ENCODE data around the gene LMAN1L.

DNA sequence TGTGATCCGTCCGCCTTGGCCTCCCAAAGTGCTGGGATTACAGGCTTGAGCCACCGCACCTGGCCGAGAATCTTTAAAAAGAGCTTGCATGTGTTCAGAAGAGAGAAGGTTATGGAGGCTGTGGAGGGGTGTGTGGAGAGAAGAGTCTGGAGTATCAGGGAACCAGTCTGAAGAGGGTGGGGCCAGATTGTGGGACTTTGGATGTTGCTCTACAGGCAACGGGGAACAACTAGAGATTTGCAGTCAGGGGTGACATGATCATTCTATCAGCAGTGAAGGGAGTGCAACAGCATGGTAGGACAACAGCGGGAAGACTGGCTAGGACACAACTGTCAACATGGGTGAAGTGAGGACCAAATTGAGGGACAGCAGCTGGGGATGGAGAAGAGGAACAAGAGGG is 51.7 kb downstream of the LMAN1L start:
- TF ChIP-seq, protein P1, sequence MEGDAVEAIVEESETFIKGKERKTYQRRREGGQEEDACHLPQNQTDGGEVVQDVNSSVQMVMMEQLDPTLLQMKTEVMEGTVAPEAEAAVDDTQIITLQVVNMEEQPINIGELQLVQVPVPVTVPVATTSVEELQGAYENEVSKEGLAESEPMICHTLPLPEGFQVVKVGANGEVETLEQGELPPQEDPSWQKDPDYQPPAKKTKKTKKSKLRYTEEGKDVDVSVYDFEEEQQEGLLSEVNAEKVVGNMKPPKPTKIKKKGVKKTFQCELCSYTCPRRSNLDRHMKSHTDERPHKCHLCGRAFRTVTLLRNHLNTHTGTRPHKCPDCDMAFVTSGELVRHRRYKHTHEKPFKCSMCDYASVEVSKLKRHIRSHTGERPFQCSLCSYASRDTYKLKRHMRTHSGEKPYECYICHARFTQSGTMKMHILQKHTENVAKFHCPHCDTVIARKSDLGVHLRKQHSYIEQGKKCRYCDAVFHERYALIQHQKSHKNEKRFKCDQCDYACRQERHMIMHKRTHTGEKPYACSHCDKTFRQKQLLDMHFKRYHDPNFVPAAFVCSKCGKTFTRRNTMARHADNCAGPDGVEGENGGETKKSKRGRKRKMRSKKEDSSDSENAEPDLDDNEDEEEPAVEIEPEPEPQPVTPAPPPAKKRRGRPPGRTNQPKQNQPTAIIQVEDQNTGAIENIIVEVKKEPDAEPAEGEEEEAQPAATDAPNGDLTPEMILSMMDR (IDR thresholded peaks at IDR 0.05; ENCODE audit: poor library complexity), result no peak
- TF ChIP-seq EZH2 (IDR thresholded peaks at IDR 0.05; ENCODE audit: borderline replicate concordance), result no peak
- TF ChIP-seq EZH2phosphoT487 (IDR thresholded peaks at IDR 0.05; ENCODE audit: low read depth, severe bottlenecking, unreplicated experiment), result no peak
